Measurements from ENCODE around the gene FAM171A2. TPM values are rescaled to one million over a fixed set of nuclear protein-coding genes. Genes with fewer than 3 reads are reported as not detected.

FAM171A2 gene
- total and polyA plus RNA-seq, 10 of the 15 experiments (the other 5 are each of a cell fraction or from before 2014, with no cell fraction given) = 0.08 to 1.7 (median 0.27) TPM; not detected in 2

DNA sequence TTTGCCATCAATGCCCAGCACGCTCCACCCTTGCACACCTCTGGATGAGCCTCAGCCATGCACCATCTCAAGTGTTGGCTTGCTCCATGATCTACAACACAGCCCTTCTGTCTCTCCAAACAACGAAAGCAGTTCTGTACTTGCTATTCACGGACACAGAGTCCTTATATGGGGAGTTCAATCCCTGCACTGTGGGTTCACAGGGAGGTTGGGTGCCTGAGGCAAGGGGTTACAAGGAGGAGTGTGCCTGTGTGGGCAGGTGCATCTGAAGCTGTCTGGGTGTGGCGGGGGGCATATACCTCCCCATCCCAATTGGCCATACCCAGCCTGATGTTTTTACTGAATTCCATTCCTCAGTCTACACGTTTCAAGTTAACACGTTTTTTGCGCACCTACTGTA, 49.6 kb downstream of the FAM171A2 start:
- POLR2A ChIA-PET = interaction anchor here (0.7 kb wide), 1 partner anchor 107 kb away, joined by 5 read pairs; no protein-coding TSS in a partner anchor

More for the DNA sequence above, 49.6 kb downstream of the FAM171A2 start:
- TF ChIP-seq, protein P1, sequence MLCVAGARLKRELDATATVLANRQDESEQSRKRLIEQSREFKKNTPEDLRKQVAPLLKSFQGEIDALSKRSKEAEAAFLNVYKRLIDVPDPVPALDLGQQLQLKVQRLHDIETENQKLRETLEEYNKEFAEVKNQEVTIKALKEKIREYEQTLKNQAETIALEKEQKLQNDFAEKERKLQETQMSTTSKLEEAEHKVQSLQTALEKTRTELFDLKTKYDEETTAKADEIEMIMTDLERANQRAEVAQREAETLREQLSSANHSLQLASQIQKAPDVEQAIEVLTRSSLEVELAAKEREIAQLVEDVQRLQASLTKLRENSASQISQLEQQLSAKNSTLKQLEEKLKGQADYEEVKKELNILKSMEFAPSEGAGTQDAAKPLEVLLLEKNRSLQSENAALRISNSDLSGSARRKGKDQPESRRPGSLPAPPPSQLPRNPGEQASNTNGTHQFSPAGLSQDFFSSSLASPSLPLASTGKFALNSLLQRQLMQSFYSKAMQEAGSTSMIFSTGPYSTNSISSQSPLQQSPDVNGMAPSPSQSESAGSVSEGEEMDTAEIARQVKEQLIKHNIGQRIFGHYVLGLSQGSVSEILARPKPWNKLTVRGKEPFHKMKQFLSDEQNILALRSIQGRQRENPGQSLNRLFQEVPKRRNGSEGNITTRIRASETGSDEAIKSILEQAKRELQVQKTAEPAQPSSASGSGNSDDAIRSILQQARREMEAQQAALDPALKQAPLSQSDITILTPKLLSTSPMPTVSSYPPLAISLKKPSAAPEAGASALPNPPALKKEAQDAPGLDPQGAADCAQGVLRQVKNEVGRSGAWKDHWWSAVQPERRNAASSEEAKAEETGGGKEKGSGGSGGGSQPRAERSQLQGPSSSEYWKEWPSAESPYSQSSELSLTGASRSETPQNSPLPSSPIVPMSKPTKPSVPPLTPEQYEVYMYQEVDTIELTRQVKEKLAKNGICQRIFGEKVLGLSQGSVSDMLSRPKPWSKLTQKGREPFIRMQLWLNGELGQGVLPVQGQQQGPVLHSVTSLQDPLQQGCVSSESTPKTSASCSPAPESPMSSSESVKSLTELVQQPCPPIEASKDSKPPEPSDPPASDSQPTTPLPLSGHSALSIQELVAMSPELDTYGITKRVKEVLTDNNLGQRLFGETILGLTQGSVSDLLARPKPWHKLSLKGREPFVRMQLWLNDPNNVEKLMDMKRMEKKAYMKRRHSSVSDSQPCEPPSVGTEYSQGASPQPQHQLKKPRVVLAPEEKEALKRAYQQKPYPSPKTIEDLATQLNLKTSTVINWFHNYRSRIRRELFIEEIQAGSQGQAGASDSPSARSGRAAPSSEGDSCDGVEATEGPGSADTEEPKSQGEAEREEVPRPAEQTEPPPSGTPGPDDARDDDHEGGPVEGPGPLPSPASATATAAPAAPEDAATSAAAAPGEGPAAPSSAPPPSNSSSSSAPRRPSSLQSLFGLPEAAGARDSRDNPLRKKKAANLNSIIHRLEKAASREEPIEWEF (IDR thresholded peaks at IDR 0.05; ENCODE audit: insufficient replicate concordance, low read depth, low read length) = no peak
- TF ChIP-seq SMAD5 (IDR thresholded peaks at IDR 0.05; ENCODE audit: low read depth) (no peak), CHD2 (IDR thresholded peaks at IDR 0.05; ENCODE audit: borderline replicate concordance, low read depth, low read length) (no peak), GATAD2B (conservative IDR thresholded peaks at IDR 0.05; ENCODE audit: low read depth) (no peak), SREBF1 (IDR thresholded peaks at IDR 0.05; ENCODE audit: low read length) (no peak), LARP7 (IDR thresholded peaks at IDR 0.05) (no peak), MEF2B (IDR thresholded peaks at IDR 0.05; ENCODE audit: partially characterized antibody, poor library complexity, severe bottlenecking) (no peak), EZH2 (IDR thresholded peaks at IDR 0.05; ENCODE audit: borderline replicate concordance, control insufficient read depth, low read depth, low read length) (no peak)
- TF ChIP-seq, protein P2, sequence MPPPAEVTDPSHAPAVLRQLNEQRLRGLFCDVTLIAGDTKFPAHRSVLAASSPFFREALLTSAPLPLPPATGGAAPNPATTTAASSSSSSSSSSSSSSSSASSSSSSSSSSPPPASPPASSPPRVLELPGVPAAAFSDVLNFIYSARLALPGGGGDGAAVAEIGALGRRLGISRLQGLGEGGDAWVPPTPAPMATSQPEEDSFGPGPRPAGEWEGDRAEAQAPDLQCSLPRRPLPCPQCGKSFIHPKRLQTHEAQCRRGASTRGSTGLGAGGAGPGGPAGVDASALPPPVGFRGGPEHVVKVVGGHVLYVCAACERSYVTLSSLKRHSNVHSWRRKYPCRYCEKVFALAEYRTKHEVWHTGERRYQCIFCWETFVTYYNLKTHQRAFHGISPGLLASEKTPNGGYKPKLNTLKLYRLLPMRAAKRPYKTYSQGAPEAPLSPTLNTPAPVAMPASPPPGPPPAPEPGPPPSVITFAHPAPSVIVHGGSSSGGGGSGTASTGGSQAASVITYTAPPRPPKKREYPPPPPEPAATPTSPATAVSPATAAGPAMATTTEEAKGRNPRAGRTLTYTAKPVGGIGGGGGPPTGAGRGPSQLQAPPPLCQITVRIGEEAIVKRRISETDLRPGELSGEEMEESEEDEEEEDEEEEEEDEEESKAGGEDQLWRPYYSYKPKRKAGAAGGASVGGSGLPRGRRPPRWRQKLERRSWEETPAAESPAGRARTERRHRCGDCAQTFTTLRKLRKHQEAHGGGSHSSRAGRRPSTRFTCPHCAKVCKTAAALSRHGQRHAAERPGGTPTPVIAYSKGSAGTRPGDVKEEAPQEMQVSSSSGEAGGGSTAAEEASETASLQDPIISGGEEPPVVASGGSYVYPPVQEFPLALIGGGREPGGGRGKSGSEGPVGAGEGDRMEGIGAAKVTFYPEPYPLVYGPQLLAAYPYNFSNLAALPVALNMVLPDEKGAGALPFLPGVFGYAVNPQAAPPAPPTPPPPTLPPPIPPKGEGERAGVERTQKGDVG (CRISPR knock-in tag; IDR thresholded peaks at IDR 0.05) = no peak
- TF ChIP-seq, protein P3, sequence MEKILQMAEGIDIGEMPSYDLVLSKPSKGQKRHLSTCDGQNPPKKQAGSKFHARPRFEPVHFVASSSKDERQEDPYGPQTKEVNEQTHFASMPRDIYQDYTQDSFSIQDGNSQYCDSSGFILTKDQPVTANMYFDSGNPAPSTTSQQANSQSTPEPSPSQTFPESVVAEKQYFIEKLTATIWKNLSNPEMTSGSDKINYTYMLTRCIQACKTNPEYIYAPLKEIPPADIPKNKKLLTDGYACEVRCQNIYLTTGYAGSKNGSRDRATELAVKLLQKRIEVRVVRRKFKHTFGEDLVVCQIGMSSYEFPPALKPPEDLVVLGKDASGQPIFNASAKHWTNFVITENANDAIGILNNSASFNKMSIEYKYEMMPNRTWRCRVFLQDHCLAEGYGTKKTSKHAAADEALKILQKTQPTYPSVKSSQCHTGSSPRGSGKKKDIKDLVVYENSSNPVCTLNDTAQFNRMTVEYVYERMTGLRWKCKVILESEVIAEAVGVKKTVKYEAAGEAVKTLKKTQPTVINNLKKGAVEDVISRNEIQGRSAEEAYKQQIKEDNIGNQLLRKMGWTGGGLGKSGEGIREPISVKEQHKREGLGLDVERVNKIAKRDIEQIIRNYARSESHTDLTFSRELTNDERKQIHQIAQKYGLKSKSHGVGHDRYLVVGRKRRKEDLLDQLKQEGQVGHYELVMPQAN (conservative IDR thresholded peaks at IDR 0.05) = no peak
- H3K9ac ChIP-seq (ENCODE audit: control insufficient read depth, insufficient read depth, low read length) = no peak overlapping the region
- no peak overlapping the region for H3K4me3 ChIP-seq
- ChIA-PET CTCF (no interaction called here), RAD21 (ENCODE audit: unreplicated experiment) (no interaction called here), SMC1A (ENCODE audit: uncharacterized antibody, unreplicated experiment) (no interaction called here)
- no TSS peak for BruUV-seq (replicated peaks)
- intact Hi-C loops (cut with micrococcal nuclease; ENCODE audit: unreplicated experiment) = no loop called here
- in situ Hi-C loops (cut with MboI) = no loop called here
- DNase-seq (ENCODE audit: low read depth, low spot score) (no peak), FAIRE-seq (no peak), ATAC-seq (no peak)
- H3K27me3 ChIP-seq (replicated peaks in 1 of 2; ENCODE audit: control insufficient read depth in 2 of 2, insufficient read depth in 2 of 2, low read length in 1 of 2) = peaks cover 4 to 14% of the 10 kb centered on the region in 2 experiments; a peak in 3 of 4 replicates
- 51% methylated on average over 7 of the region's 7 CpGs for WGBS (ENCODE audit: insufficient coverage, insufficient replicate concordance, low lambda C conversion rate, missing lambda C conversion rate)
- no peak overlapping the region for H2AFZ ChIP-seq (ENCODE audit: control insufficient read depth, low read depth, low read length)
- no peaks in the 10 kb centered on the region; a peak in 1 of 4 replicates for H3K36me3 ChIP-seq (ENCODE audit: control insufficient read depth in 2 of 2, insufficient read depth in 2 of 2, low read length in 1 of 2)
- no peaks in the 10 kb centered on the region for H3K79me2 ChIP-seq (ENCODE audit: control insufficient read depth, insufficient read depth, low read length)
- H4K20me1 ChIP-seq (ENCODE audit: control insufficient read depth, insufficient read depth) = 0 out of 2 replicates have a peak, but pooled peaks cover 2% of the 10 kb centered on the region
- no peaks in the 10 kb centered on the region for H3K9me3 ChIP-seq (replicated peaks; ENCODE audit: control insufficient read depth, insufficient read depth, low read length)
- peaks cover 14% of the 10 kb centered on the region for H3K4me1 ChIP-seq (ENCODE audit: control insufficient read depth, insufficient read depth, low read length)
- no peak overlapping the region for H3K4me2 ChIP-seq (ENCODE audit: control insufficient read depth, insufficient read depth)
- H3K27ac ChIP-seq (ENCODE audit: control insufficient read depth, insufficient read depth) = no peak overlapping the region
